Heart right ventricle (tissue), 16 donors: ENCODE results near the gene FBXO10. TPM values are rescaled to one million over a fixed set of nuclear protein-coding genes. Genes with fewer than 3 reads are reported as not detected.

Source experiments
- ATAC-seq, 8 donors: fragments of 200-7000 bp; cut with Tn5 transposase; one replicate each; pipeline ENCODE4 v1.9.1; 2020; ENCODE audit warnings: mild to moderate bottlenecking in 8 of 8, moderate library complexity in 8 of 8, moderate number of reproducible peaks in 1 of 8
- DNase-seq, 2 donors: peaks; one replicate each; pipeline ENCODE4 v3.0.0-alpha.2; 2020
- H3K27ac ChIP-seq, 10 donors: fragments of 200-600 bp; sonication (generic) in 2 of 10; one replicate each; pipeline versions ENCODE4 v1.5.0 to v1.8.0; 2020 to 2022; ENCODE audit warnings: mild to moderate bottlenecking in 3 of 10
- H3K27me3 ChIP-seq, 7 donors: fragments of 200-600 bp; one replicate each; pipeline ENCODE4 v1.8.0; 2021 to 2022; ENCODE audit warnings: mild to moderate bottlenecking in 2 of 7
- H3K36me3 ChIP-seq, 9 donors: fragments of 200-600 bp; sonication (generic) in 1 of 9; one replicate each; pipeline versions ENCODE4 v1.5.0 to v1.8.0; 2020 to 2022; ENCODE audit warnings: mild to moderate bottlenecking in 2 of 9
- H3K4me1 ChIP-seq, 9 donors: fragments of 200-600 bp; sonication (generic) in 1 of 9; one replicate each; pipeline versions ENCODE4 v1.5.0 to v1.8.0; 2020 to 2022; ENCODE audit warnings: mild to moderate bottlenecking in 4 of 9
- H3K4me3 ChIP-seq, 10 donors: fragments of 200-600 bp; sonication (generic) in 2 of 10; one replicate each; pipeline versions ENCODE4 v1.5.0 to v1.8.0; 2020 to 2022; ENCODE audit warnings: mild to moderate bottlenecking in 7 of 10, moderate library complexity in 2 of 10
- H3K9me3 ChIP-seq, 11 donors: fragments of 200-600 bp in 10 of 11; sonication (generic) in 2 of 11; one replicate each; pipeline versions ENCODE4 v1.5.0 to v1.8.0; 2013 to 2022; ENCODE audit warnings: mild to moderate bottlenecking in 2 of 11, control low read depth in 1 of 11, moderate library complexity in 1 of 11
- CTCF ChIP-seq, 9 donors: fragments of 200-600 bp; sonication (generic) in 2 of 9; IDR thresholded peaks; one replicate each; pipeline versions ENCODE4 v1.5.0 to v1.8.0; 2021 to 2022; ENCODE audit warnings: antibody characterized with exemption in 9 of 9, mild to moderate bottlenecking in 5 of 9, moderate library complexity in 1 of 9
- WGBS, 2 donors: extraction: QIAGEN DNeasy Blood & Tissue Kit; methylation state at CpG; one replicate each; pipeline ENCODE4 v1.1.7; 2013; ENCODE audit warnings: inconsistent platforms in 1 of 2; 5-methylcytosine and 5-hydroxymethylcytosine counted together
- intact Hi-C, 10 donors: fragments of 100-400 bp; cut with DNase I; formaldehyde crosslinking; loops; one replicate each; pipeline versions ENCODE4 v1.11.1 to v1.14.2; 2022
- polyA plus RNA-seq, 2 donors: library from polyadenylated mRNA; stranded (reverse); fragments of 200-250 nt; gene quantifications; one replicate each; pipeline ENCODE4 v1.2.3, GENCODE V29; 2013
- total RNA-seq, 10 donors: library from RNA; stranded (reverse); fragmentation: NEBNext Ultra II Directional in 3 of 10; extraction: Animal tissue kit (Norgen Biotek cat#: 25700) in 3 of 10; gene quantifications; one replicate each; pipeline versions ENCODE4 v1.2.1 to v1.2.4, GENCODE V29; 2021 to 2023
- donor health status: Arrhythmogenic right ventricular cardiomyopathy.
- donor health status: ischemic (EF 13 %, LVEDD 7.1; RV severe dilation, severe dysfunction).
- donor health status: healthy with polysubstance abuse.
- donor health status: DM: no; HTN: yes; CAD: no.
- donor health status: DM: no; HTN: no; CAD: no.
- donor health status: ischemic (EF 25% LVEDD 6.9; RV normal size, moderate dysfunction).
- donor health status: ischemic (EF 25% LVEDD 5.7; RV mildly dilated, moderate dysfunction).
- donor health status: healthy.
- donor health status: DM: yes; HTN: yes; CAD: no.
- donor health status: Ischemic cardiomyopathy.
- donor health status: ischemic (EF 35%, LVEDD 5.7; RV mildly dilated, moderate dysfunction).
- donor health status: nonischemic (EF 11% LVEDD 7.7; RV severe dilation, severe dysfunction).
- donor health status: DM: yes; HTN: yes; CAD: no.
- donor health status: PGD.
- donor health status: ischemic (EF 29% LVEDD 5.4; RV normal size, mild dysfunction).
- donor health status: nonischemic (EF 23%, LVEDD 6.1; RV moderate dilation, normal function).

Gene FBXO10
- total and polyA plus RNA-seq, 12 donors = 2.3 to 7.4 (median 5.8) TPM

GRCh38 chr9:37563806-37564513, 12.2 kb downstream of the FBXO10 start:
- intact Hi-C loops = loop anchor here in 1 of 10 donors (2.0 kb wide), 1 partner anchor 75 kb away; no protein-coding TSS in a partner anchor
- DNase-seq = no peak
- Histone ChIP-seq H3K27ac (no peak overlapping the region), H3K4me3 (no peak overlapping the region), H3K4me1 (no peaks in the 10 kb centered on the region), H3K9me3 (peaks cover 0 to 6% (median 0%) of the 10 kb centered on the region in 11 donors), H3K36me3 (no peaks in the 10 kb centered on the region), H3K27me3 (no peaks in the 10 kb centered on the region)
- WGBS, 2 donors = 64 to 76% methylated on average over 3 of the region's 3 CpGs
- ATAC-seq = no peak
- no peak for TF ChIP-seq CTCF (IDR thresholded peaks at IDR 0.05)

- intact Hi-C loops = no loop called here
- peaks cover 0 to 6% (median 0%) of the 10 kb centered on the region in 11 donors for H3K9me3 ChIP-seq
- 96 to 97% methylated on average over 1 of the region's 1 CpG for WGBS, 2 donors
- no peaks in the 10 kb centered on the region for H3K36me3 ChIP-seq
- no peak for TF ChIP-seq CTCF (IDR thresholded peaks at IDR 0.05)
- H3K4me3 ChIP-seq = no peak overlapping the region
- H3K4me1 ChIP-seq = no peaks in the 10 kb centered on the region
- ATAC-seq = no peak
- no peak overlapping the region for H3K27ac ChIP-seq
- H3K27me3 ChIP-seq = no peaks in the 10 kb centered on the region
- no peak for DNase-seq
Measured at GRCh38 chr9:37562826-37563225, 13.4 kb downstream of the FBXO10 start.

GRCh38 chr9:37561682-37562081, 14.5 kb downstream of the FBXO10 start:
- 79 to 82% methylated on average over 2 of the region's 2 CpGs for WGBS, 2 donors

More at GRCh38 chr9:37561682-37562081, 14.5 kb downstream of the FBXO10 start:
- intact Hi-C loops = no loop called here
- Histone ChIP-seq H3K27ac (no peak overlapping the region), H3K4me3 (no peak overlapping the region), H3K4me1 (no peaks in the 10 kb centered on the region), H3K36me3 (no peaks in the 10 kb centered on the region), H3K9me3 (peaks cover 0 to 6% (median 0%) of the 10 kb centered on the region in 11 donors), H3K27me3 (no peaks in the 10 kb centered on the region)
- DNase-seq (no peak), ATAC-seq (no peak)
- TF ChIP-seq CTCF (IDR thresholded peaks at IDR 0.05) = no peak
